ENCODE data around the gene UNC5A.

- TF ChIP-seq EZH2 (IDR thresholded peaks at IDR 0.05): no peak
- no peak for TF ChIP-seq JUND (IDR thresholded peaks at IDR 0.05)
- no peak for TF ChIP-seq CTCF (IDR thresholded peaks at IDR 0.05 in 2 of 3, conservative IDR thresholded peaks at IDR 0.05 in 1 of 3; ENCODE audit: borderline replicate concordance in 1 of 3, insufficient read depth in 1 of 3, low read depth in 2 of 3, low read length in 2 of 3)
- no peak for TF ChIP-seq EGR1 (IDR thresholded peaks at IDR 0.05; ENCODE audit: low read depth)
- TF ChIP-seq RAD21 (IDR thresholded peaks at IDR 0.05; ENCODE audit: low read depth): no peak
- TF ChIP-seq ZNF274 (IDR thresholded peaks at IDR 0.05; ENCODE audit: low read depth, low read length): no peak
- TF ChIP-seq YY1 (IDR thresholded peaks at IDR 0.05; ENCODE audit: extremely low read depth, insufficient replicate concordance, low read depth, low read length): no peak
- no peak for TF ChIP-seq EZH2phosphoT487 (IDR thresholded peaks at IDR 0.05; ENCODE audit: borderline replicate concordance)
- no peak for TF ChIP-seq POLR2A (IDR thresholded peaks at IDR 0.05; ENCODE audit: borderline replicate concordance, extremely low read depth, insufficient read depth, insufficient read length)
- TF ChIP-seq ELF1 (IDR thresholded peaks at IDR 0.05; ENCODE audit: borderline replicate concordance, low read depth): no peak
- no peak for TF ChIP-seq REST (IDR thresholded peaks at IDR 0.05; ENCODE audit: low read depth)
- no peak for TF ChIP-seq POLR2AphosphoS5 (IDR thresholded peaks at IDR 0.05; ENCODE audit: low read depth, low read length)
- TF ChIP-seq SIN3A (IDR thresholded peaks at IDR 0.05; ENCODE audit: low read depth): no peak
Observed at GRCh38 chr5:176906796-176907195, 96.4 kb downstream of the UNC5A start.
